HepG2 (cell line): ENCODE data around the gene TRPM5. TPM values are rescaled to one million over a fixed set of nuclear protein-coding genes. Genes with fewer than 3 reads are reported as not detected.

Experiments
- AKAP8 ChIP-seq: sonication (generic); formaldehyde crosslinking; IDR thresholded peaks from 2 replicates; pipeline ENCODE4 v1.5.1; 2020; ENCODE audit warnings: mild to moderate bottlenecking, missing genetic modification reagents
- CCDC6 ChIP-seq: sonication (generic); formaldehyde crosslinking; IDR thresholded peaks from 2 replicates; pipeline ENCODE4 v1.8.1; 2022; ENCODE audit warnings: mild to moderate bottlenecking, missing genetic modification reagents, moderate library complexity
- DR1 ChIP-seq: sonication (generic); formaldehyde crosslinking; IDR thresholded peaks from 2 replicates; pipeline ENCODE4 v1.8.0; 2021; ENCODE audit warnings: mild to moderate bottlenecking, missing genetic modification reagents, inconsistent platforms
- FOXK1 ChIP-seq: sonication (generic); formaldehyde crosslinking; IDR thresholded peaks from 2 replicates; pipeline ENCODE4 v1.4.0; 2020; ENCODE audit warnings: low read depth, missing genetic modification reagents, borderline replicate concordance
- GZF1 ChIP-seq: sonication (generic); formaldehyde crosslinking; IDR thresholded peaks from 2 replicates; pipeline ENCODE4 v1.5.1; 2020; ENCODE audit warnings: mild to moderate bottlenecking, missing genetic modification reagents
- HNF4A ChIP-seq: sonication (generic); formaldehyde crosslinking; IDR thresholded peaks from 2 replicates; pipeline ENCODE4 v1.4.0; 2020; ENCODE audit warnings: missing genetic modification reagents
- HOXA5 ChIP-seq: sonication (generic); formaldehyde crosslinking; IDR thresholded peaks from 2 replicates; pipeline ENCODE4 v1.4.0; 2020; ENCODE audit warnings: missing genetic modification reagents
- KAT2B ChIP-seq: fragments of 150-350 bp; IDR thresholded peaks from 2 replicates; pipeline ENCODE4 v1.6.1; 2014; ENCODE audit warnings: low read depth, low read length, borderline replicate concordance
- MTA3 ChIP-seq: sonication (generic); formaldehyde crosslinking; IDR thresholded peaks from 2 replicates; pipeline ENCODE4 v1.4.0; 2020; ENCODE audit warnings: missing genetic modification reagents
- NONO ChIP-seq, 2 experiments: fragments of 450-650 bp in 1 of 2; sonication (generic) in 1 of 2; formaldehyde crosslinking in 1 of 2; IDR thresholded peaks in 1 of 2; conservative IDR thresholded peaks in 1 of 2; 2 replicates each; pipeline versions ENCODE4 v1.6.1 to v1.8.0; 2017 to 2022; ENCODE audit warnings: mild to moderate bottlenecking in 1 of 2, missing genetic modification reagents in 1 of 2, moderate library complexity in 1 of 2
- ONECUT2 ChIP-seq: sonication (generic); formaldehyde crosslinking; IDR thresholded peaks from 2 replicates; pipeline ENCODE4 v1.4.0; 2020; ENCODE audit warnings: missing genetic modification reagents
- POLR2A ChIP-seq, 2 experiments: IDR thresholded peaks; 2 replicates each; pipeline ENCODE4 v1.6.1; 2011; ENCODE audit warnings: low read depth in 2 of 2, low read length in 2 of 2, mild to moderate bottlenecking in 1 of 2, moderate library complexity in 1 of 2; ENCODE audit not compliant: insufficient read depth in 1 of 2
- POLR2G ChIP-seq: fragments of 200-400 bp; formaldehyde crosslinking; IDR thresholded peaks from 2 replicates; pipeline ENCODE4 v1.6.1; 2018; ENCODE audit warnings: mild to moderate bottlenecking, low read depth, low read length, moderate library complexity
- RBAK ChIP-seq: sonication (generic); formaldehyde crosslinking; IDR thresholded peaks from 2 replicates; pipeline ENCODE4 v1.5.1; 2020; ENCODE audit warnings: mild to moderate bottlenecking, missing genetic modification reagents
- SMAD1 ChIP-seq: sonication (generic); formaldehyde crosslinking; IDR thresholded peaks from 2 replicates; pipeline ENCODE4 v1.4.0; 2020; ENCODE audit warnings: missing genetic modification reagents, low read depth, mild to moderate bottlenecking, borderline replicate concordance
- U2AF1 ChIP-seq: fragments of 200-400 bp; formaldehyde crosslinking; optimal IDR thresholded peaks from 2 replicates; pipeline ENCODE3; 2017; ENCODE audit warnings: mild to moderate bottlenecking, low read depth, low read length
- ZBTB2 ChIP-seq: sonication (generic); formaldehyde crosslinking; IDR thresholded peaks from 2 replicates; pipeline ENCODE4 v1.8.0; 2022; ENCODE audit warnings: low read depth, missing genetic modification reagents
- ZBTB42 ChIP-seq: sonication (generic); formaldehyde crosslinking; IDR thresholded peaks from 2 replicates; pipeline ENCODE4 v1.5.0; 2020; ENCODE audit warnings: mild to moderate bottlenecking, missing genetic modification reagents
- ZFP36 ChIP-seq: fragments of 150-350 bp; IDR thresholded peaks from 2 replicates; pipeline ENCODE4 v1.6.1; 2018; ENCODE audit warnings: borderline replicate concordance, low read length, low read depth; ENCODE audit not compliant: partially characterized antibody
- ZNF138 ChIP-seq: sonication (generic); formaldehyde crosslinking; IDR thresholded peaks from 2 replicates; pipeline ENCODE4 v1.5.0; 2020; ENCODE audit warnings: mild to moderate bottlenecking, low read depth, missing genetic modification reagents
- ZNF205 ChIP-seq: IDR thresholded peaks from 2 replicates; pipeline ENCODE4 v1.6.1; 2018; ENCODE audit warnings: missing biosample characterization, missing genetic modification reagents
- ZNF251 ChIP-seq: sonication (generic); formaldehyde crosslinking; IDR thresholded peaks from 2 replicates; pipeline ENCODE4 v1.9.0; 2021; ENCODE audit warnings: mild to moderate bottlenecking, missing genetic modification reagents
- ZNF33A ChIP-seq: sonication (generic); formaldehyde crosslinking; IDR thresholded peaks from 2 replicates; pipeline ENCODE4 v1.5.1; 2020; ENCODE audit warnings: missing genetic modification reagents, mild to moderate bottlenecking, moderate library complexity, borderline replicate concordance
- ZNF761 ChIP-seq: sonication (generic); formaldehyde crosslinking; conservative IDR thresholded peaks from 2 replicates; pipeline ENCODE4 v1.4.0; 2020; ENCODE audit warnings: mild to moderate bottlenecking, missing genetic modification reagents
- ZNF770 ChIP-seq: sonication (generic); formaldehyde crosslinking; IDR thresholded peaks from 2 replicates; pipeline ENCODE4 v1.5.0; 2020; ENCODE audit warnings: mild to moderate bottlenecking, missing genetic modification reagents
- ZNF772 ChIP-seq: sonication (generic); formaldehyde crosslinking; IDR thresholded peaks from 2 replicates; pipeline ENCODE4 v1.5.0; 2020; ENCODE audit warnings: mild to moderate bottlenecking, missing genetic modification reagents
- ZNF784 ChIP-seq: sonication (generic); formaldehyde crosslinking; IDR thresholded peaks from 2 replicates; pipeline ENCODE4 v1.5.1; 2020; ENCODE audit warnings: missing genetic modification reagents, mild to moderate bottlenecking, borderline replicate concordance
- polyA plus RNA-seq, 8 experiments: library from polyadenylated mRNA; depleted of rRNA in 3 of 8; stranded (reverse) in 7 of 8; unstranded in 1 of 8; fragments of >200 nt; fragmentation: Illumina TruSeq in 4 of 8; extraction: Trizol in 4 of 8; gene quantifications; 2 replicates each; pipeline versions ENCODE4 v1.2.1 to v1.2.3, GENCODE V29; 2011 to 2016; ENCODE audit warnings: low read depth in 4 of 8, missing spikeins in 1 of 8, mixed read lengths in 1 of 8; ENCODE audit not compliant: insufficient read depth in 1 of 8
- total RNA-seq, 5 experiments: library from RNA; depleted of rRNA; stranded (reverse); fragments of >200 nt; fragmentation: Illumina TruSeq; extraction: Trizol; gene quantifications; 2 replicates each; pipeline ENCODE4 v1.2.3, GENCODE V29; 2016; ENCODE audit warnings: low read depth in 1 of 5

Gene TRPM5
- total and polyA plus RNA-seq, 2 of the 13 experiments (the other 11 are each of a cell fraction or from before 2014, with no cell fraction given) = 0.12 TPM; not detected in 1

- TF ChIP-seq ZFP36 = no peak
- no peak for TF ChIP-seq DR1 (CRISPR knock-in tag)
- TF ChIP-seq FOXK1 (CRISPR knock-in tag) = peak; percentile 42; the same call in 1 of the 2 replicates
- TF ChIP-seq RBAK = no peak
- TF ChIP-seq ZNF138 = 0 out of 2 replicates have a peak, but pooled peaks have one; percentile 55
- TF ChIP-seq MTA3 (CRISPR knock-in tag) = no peak
- TF ChIP-seq KAT2B = no peak
- no peak for TF ChIP-seq POLR2A (IDR thresholded peaks at IDR 0.05; ENCODE audit: insufficient read depth in 1 of 2, low read depth in 2 of 2, low read length in 2 of 2)
- no peak for TF ChIP-seq ZNF772 (CRISPR knock-in tag)
- TF ChIP-seq ZNF761 (CRISPR knock-in tag) = no peak
- TF ChIP-seq ZNF205 (CRISPR knock-in tag) = 0 out of 2 replicates have a peak, but pooled peaks have one; percentile 31
- TF ChIP-seq CCDC6 (CRISPR knock-in tag) = no peak; the same call in 1 of the 2 replicates
- TF ChIP-seq NONO (IDR thresholded peaks at IDR 0.05) = no peak
- TF ChIP-seq NONO (CRISPR knock-in tag; conservative IDR thresholded peaks at IDR 0.05) = no peak; the same call in 1 of the 2 replicates
- no peak for TF ChIP-seq ZBTB2 (CRISPR knock-in tag)
- no peak for TF ChIP-seq ZNF784 (CRISPR knock-in tag)
- no peak for TF ChIP-seq ZBTB42 (CRISPR knock-in tag)
- TF ChIP-seq ZNF251 (CRISPR knock-in tag) = no peak
- peak; percentile 51 for TF ChIP-seq HNF4A
- TF ChIP-seq SMAD1 (CRISPR knock-in tag) = no peak
- TF ChIP-seq ONECUT2 = no peak
- 0 out of 2 replicates have a peak, but pooled peaks have one; percentile 60 for TF ChIP-seq HOXA5
- TF ChIP-seq POLR2G = no peak
- no peak for TF ChIP-seq U2AF1
- no peak for TF ChIP-seq ZNF33A (CRISPR knock-in tag)
- no peak for TF ChIP-seq GZF1 (CRISPR knock-in tag)
- TF ChIP-seq ZNF770 = peak; percentile 17; the same call in 1 of the 2 replicates
- TF ChIP-seq AKAP8 (CRISPR knock-in tag) = peak; percentile 57; the same call in 1 of the 2 replicates
Measured at GRCh38 chr11:2409611-2410468, 34.5 kb downstream of the TRPM5 start (continued).
